ENCODE measurements around the gene KRTAP20-2.

Gene KRTAP20-2

GRCh38 chr21:30676737-30677136 is 41.7 kb downstream of the KRTAP20-2 start:
- DNase-seq = no peak

- DNase-seq = no peak
These were observed 45.6 kb downstream of the KRTAP20-2 start for GRCh38 chr21:30680586-30680985.

- no peak for DNase-seq
These were observed 49.5 kb downstream of the KRTAP20-2 start for GRCh38 chr21:30684506-30684905.

All from DMS 273 treated with DMSO at 0.1 percent for 48 hours (cell line).